SK-N-SH (cell line): ENCODE measurements around the gene VASP. TPM values are rescaled to one million over a fixed set of nuclear protein-coding genes. Genes with fewer than 3 reads are reported as not detected.

ENCODE experiments used
- CTCF ChIA-PET: fragments of 300-600, 350-600 bp; formaldehyde crosslinking; extraction: SDS; loops from one replicate; lab custom pipeline; 2021; lab: Yijun Ruan, JAX
- POLR2A ChIA-PET: fragments of 350-600 bp; sonication (Branson Sonifier 250); formaldehyde crosslinking; extraction: SDS; loops from one replicate; lab custom pipeline; 2020; ENCODE audit warnings: antibody characterized with exemption, inconsistent platforms; lab: Yijun Ruan, JAX
- DNase-seq: peaks from one replicate; pipeline ENCODE4 v3.0.0; 2012
- H2AFZ ChIP-seq: fragments of 200-600 bp; sonication (generic); 2 replicates; pipeline ENCODE4 v1.8.1; 2016; ENCODE audit warnings: antibody characterized with exemption, mild to moderate bottlenecking, low read depth
- H3F3A ChIP-seq: fragments of 200-600 bp; sonication (generic); replicated peaks from 2 replicates; pipeline ENCODE3; 2016; ENCODE audit warnings: antibody characterized with exemption, mild to moderate bottlenecking; ENCODE audit not compliant: insufficient read depth
- H3K27ac ChIP-seq, 2 experiments: fragments of 200-500 bp in 1 of 2; fragments of 200-600 bp in 1 of 2; sonication (Bioruptor generic) in 1 of 2; sonication (generic), shearing (Covaris generic) in 1 of 2; 2 replicates each; pipeline versions ENCODE4 v1.5.1 to v1.6.1; 2014 to 2016; ENCODE audit warnings: low read depth in 2 of 2, inconsistent platforms in 1 of 2, low read length in 1 of 2, mild to moderate bottlenecking in 1 of 2, mixed read lengths in 1 of 2
- H3K27me3 ChIP-seq: fragments of 200-600 bp; sonication (generic), shearing (Covaris generic); 2 replicates; pipeline ENCODE4 v1.6.1; 2016; ENCODE audit warnings: mixed run types; ENCODE audit not compliant: insufficient read depth
- H3K36me3 ChIP-seq, 2 experiments: fragments of 200-500 bp in 1 of 2; fragments of 200-600 bp in 1 of 2; sonication (Bioruptor generic) in 1 of 2; sonication (generic) in 1 of 2; replicated peaks in 1 of 2; 2 replicates each; pipeline versions ENCODE3 to v1.5.1; 2014 to 2016; ENCODE audit warnings: low read length in 1 of 2, mild to moderate bottlenecking in 1 of 2; ENCODE audit not compliant: insufficient read depth in 2 of 2, control insufficient read depth in 1 of 2
- H3K4me1 ChIP-seq, 2 experiments: fragments of 200-500 bp in 1 of 2; fragments of 200-600 bp in 1 of 2; sonication (Bioruptor generic) in 1 of 2; sonication (generic), shearing (Covaris generic) in 1 of 2; 2 replicates each; pipeline versions ENCODE4 v1.5.1 to v1.6.1; 2014 to 2016; ENCODE audit warnings: low read depth in 1 of 2, low read length in 1 of 2, mixed run types in 1 of 2; ENCODE audit not compliant: insufficient read depth in 2 of 2, control insufficient read depth in 1 of 2
- H3K4me2 ChIP-seq: fragments of 200-600 bp; sonication (generic), shearing (Covaris generic); 2 replicates; pipeline ENCODE4 v1.6.1; 2017; ENCODE audit warnings: mixed run types
- H3K4me3 ChIP-seq, 2 experiments: fragments of 200-500 bp in 1 of 2; fragments of 200-600 bp in 1 of 2; sonication (Bioruptor generic) in 1 of 2; sonication (generic), shearing (Covaris generic) in 1 of 2; 2 replicates each; pipeline versions ENCODE4 v1.5.1 to v1.8.1; 2014 to 2016; ENCODE audit warnings: low read depth in 2 of 2, inconsistent platforms in 1 of 2, low read length in 1 of 2, mild to moderate bottlenecking in 1 of 2, mixed read lengths in 1 of 2, moderate library complexity in 1 of 2
- H3K79me2 ChIP-seq: fragments of 200-600 bp; sonication (generic); 2 replicates; pipeline ENCODE4 v1.8.1; 2017; ENCODE audit warnings: mild to moderate bottlenecking; ENCODE audit not compliant: insufficient read depth
- H3K9ac ChIP-seq: fragments of 200-600 bp; sonication (generic); 2 replicates; pipeline ENCODE4 v1.6.1; 2017; ENCODE audit warnings: mixed run types
- H3K9me2 ChIP-seq: fragments of 200-600 bp; sonication (generic); 2 replicates; pipeline ENCODE4 v1.6.1; 2017; ENCODE audit warnings: mixed run types
- H3K9me3 ChIP-seq: fragments of 200-600 bp; sonication (generic); 2 replicates; pipeline ENCODE4 v1.6.1; 2017; ENCODE audit warnings: mixed run types, mild to moderate bottlenecking, moderate library complexity
- H4K20me1 ChIP-seq: fragments of 200-600 bp; sonication (generic); 2 replicates; pipeline ENCODE4 v1.6.1; 2017; ENCODE audit warnings: mild to moderate bottlenecking, mixed run types; ENCODE audit not compliant: insufficient read depth
- CHD2 ChIP-seq: fragments of 150-350 bp; IDR thresholded peaks from 2 replicates; pipeline ENCODE4 v1.6.1; 2018; ENCODE audit warnings: low read length; ENCODE audit not compliant: partially characterized antibody
- ELF1 ChIP-seq: IDR thresholded peaks from 2 replicates; pipeline ENCODE4 v1.4.0; 2012
- EZH2phosphoT487 ChIP-seq: fragments of 200-600 bp; sonication (generic); IDR thresholded peaks from 2 replicates; pipeline ENCODE4 v1.6.1; 2017; ENCODE audit warnings: low read depth, mixed run types, mild to moderate bottlenecking, antibody characterized with exemption, moderate library complexity, borderline replicate concordance
- FOXJ3 ChIP-seq: sonication (generic); formaldehyde crosslinking; IDR thresholded peaks from 2 replicates; pipeline ENCODE4 v1.5.1; 2020; ENCODE audit warnings: mild to moderate bottlenecking, missing genetic modification reagents
- GATA2 ChIP-seq: sonication (generic); formaldehyde crosslinking; IDR thresholded peaks from 2 replicates; pipeline ENCODE4 v1.5.0; 2020; ENCODE audit warnings: mild to moderate bottlenecking, missing genetic modification reagents
- MEF2A ChIP-seq: IDR thresholded peaks from 2 replicates; pipeline ENCODE4 v1.4.0; 2012; ENCODE audit warnings: low read depth, borderline replicate concordance
- NRF1 ChIP-seq: IDR thresholded peaks from 2 replicates; pipeline ENCODE4 v1.6.1; 2012; ENCODE audit warnings: low read depth, mild to moderate bottlenecking, low read length
- POLR2AphosphoS5 ChIP-seq: IDR thresholded peaks from 2 replicates; pipeline ENCODE4 v1.6.1; 2012; ENCODE audit warnings: low read depth, low read length
- RAD21 ChIP-seq: IDR thresholded peaks from 2 replicates; pipeline ENCODE4 v1.6.1; 2012; ENCODE audit warnings: mild to moderate bottlenecking, low read length
- RCOR1 ChIP-seq: fragments of 150-350 bp; IDR thresholded peaks from 2 replicates; pipeline ENCODE4 v1.6.1; 2017; ENCODE audit warnings: antibody characterized with exemption, low read length
- RFX5 ChIP-seq: IDR thresholded peaks from 2 replicates; pipeline ENCODE4 v1.6.1; 2012; ENCODE audit warnings: mild to moderate bottlenecking, improper control_type of control experiment, low read length
- RXRA ChIP-seq: IDR thresholded peaks from 2 replicates; pipeline ENCODE4 v1.4.0; 2012; ENCODE audit warnings: low read depth, mild to moderate bottlenecking, borderline replicate concordance
- SMC3 ChIP-seq: IDR thresholded peaks from 2 replicates; pipeline ENCODE4 v1.6.1; 2012; ENCODE audit warnings: low read depth, low read length, improper control_type of control experiment
- TAF1 ChIP-seq: IDR thresholded peaks from 2 replicates; pipeline ENCODE4 v1.6.1; 2012; ENCODE audit warnings: low read depth, mild to moderate bottlenecking, low read length, moderate library complexity, borderline replicate concordance
- TEAD4 ChIP-seq: IDR thresholded peaks from 2 replicates; pipeline ENCODE4 v1.4.0; 2012; ENCODE audit warnings: mild to moderate bottlenecking, borderline replicate concordance; ENCODE audit not compliant: insufficient read depth
- WGBS: methylation state at CpG from one replicate; pipeline ENCODE4 v1.1.6; 2017; ENCODE audit warnings: low lambda C conversion rate; 5-methylcytosine and 5-hydroxymethylcytosine counted together
- polyA plus RNA-seq, 3 experiments: library from polyadenylated mRNA; depleted of rRNA; stranded (reverse); fragments of >200 nt; gene quantifications; 2 replicates each; pipeline ENCODE4 v1.2.3, GENCODE V29; 2012
- TF ChIP-seq, protein P1 (sequence below): IDR thresholded peaks from 2 replicates; pipeline ENCODE4 v1.4.0; 2012; ENCODE audit warnings: low read depth
- TF ChIP-seq, protein P2 (sequence below): IDR thresholded peaks from 2 replicates; pipeline ENCODE4; 2012
- TF ChIP-seq, protein P3 (sequence below): IDR thresholded peaks from 2 replicates; pipeline ENCODE4 v1.4.0; 2012; ENCODE audit warnings: low read depth, borderline replicate concordance
- TF ChIP-seq, protein P4 (sequence below): fragments of 150-350 bp; IDR thresholded peaks from 2 replicates; pipeline ENCODE4 v1.6.1; 2017; ENCODE audit warnings: antibody characterized with exemption, low read length, low read depth, borderline replicate concordance
- TF ChIP-seq, protein P5 (sequence below): IDR thresholded peaks from 2 replicates; pipeline ENCODE4 v1.4.0; 2012; ENCODE audit warnings: low read depth, borderline replicate concordance

VASP gene
- polyA plus RNA-seq, 1 of the 3 experiments (the other 2 are of a cell fraction): 37.8 TPM

DNA sequence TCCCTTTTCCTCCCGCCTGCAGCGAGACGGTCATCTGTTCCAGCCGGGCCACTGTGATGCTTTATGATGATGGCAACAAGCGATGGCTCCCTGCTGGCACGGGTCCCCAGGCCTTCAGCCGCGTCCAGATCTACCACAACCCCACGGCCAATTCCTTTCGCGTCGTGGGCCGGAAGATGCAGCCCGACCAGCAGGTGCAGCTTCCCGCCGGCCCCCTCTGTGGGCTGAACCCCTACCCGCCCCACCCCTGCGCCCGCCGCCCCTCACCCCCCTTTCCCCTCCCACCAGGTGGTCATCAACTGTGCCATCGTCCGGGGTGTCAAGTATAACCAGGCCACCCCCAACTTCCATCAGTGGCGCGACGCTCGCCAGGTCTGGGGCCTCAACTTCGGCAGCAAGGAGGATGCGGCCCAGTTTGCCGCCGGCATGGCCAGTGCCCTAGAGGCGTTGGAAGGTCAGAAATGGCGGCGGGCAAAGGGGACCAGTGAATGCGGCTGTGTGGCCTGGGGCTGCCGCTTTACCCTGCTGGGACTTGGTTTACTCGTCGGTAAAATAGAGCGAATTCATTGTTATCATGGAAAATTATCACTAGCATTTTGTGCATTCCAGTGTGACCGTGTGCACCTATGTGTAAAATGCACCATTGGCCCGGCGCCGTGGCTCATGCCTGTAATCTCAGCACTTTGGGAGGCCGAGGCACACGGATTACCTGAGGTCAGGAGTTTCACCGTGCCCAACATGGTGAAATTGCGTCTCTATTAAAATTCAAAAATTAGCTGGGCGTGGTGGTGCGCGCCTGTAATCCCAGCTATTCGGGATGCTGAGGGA, 10.6 kb downstream of the VASP start:
- H3K79me2 ChIP-seq: peaks cover 60% of the 10 kb centered on the region

More for the DNA sequence above, 10.6 kb downstream of the VASP start:
- Histone ChIP-seq H3K9me2 (no peaks in the 10 kb centered on the region), H3K27ac (no peak overlapping the region), H3K9ac (no peak overlapping the region), H3K36me3 (peaks cover 0 to 11% of the 10 kb centered on the region in 2 experiments), H2AFZ (no peak overlapping the region), H3K27me3 (no peaks in the 10 kb centered on the region), H3K4me1 (no peaks in the 10 kb centered on the region), H3K4me3 (no peak overlapping the region), H4K20me1 (peaks cover 50% of the 10 kb centered on the region), H3K9me3 (no peaks in the 10 kb centered on the region), H3K4me2 (no peak overlapping the region), H3F3A (peaks cover 9% of the 10 kb centered on the region)
- DNase-seq: no peak
- ChIA-PET CTCF (interaction anchor here (0.7 kb wide), 1 partner anchor 41 kb away, joined by 3 read pairs; no protein-coding TSS in a partner anchor), POLR2A (no interaction called here)
- TF ChIP-seq TAF1 (no peak), EZH2phosphoT487 (no peak), RAD21 (no peak), FOXJ3 (CRISPR knock-in tag) (no peak), GATA2 (CRISPR knock-in tag) (no peak), RCOR1 (no peak), NRF1 (no peak), MEF2A (no peak), TEAD4 (no peak), RXRA (no peak), CHD2 (no peak), ELF1 (no peak), RFX5 (no peak), POLR2AphosphoS5 (no peak), SMC3 (no peak)
- TF ChIP-seq, protein P1, sequence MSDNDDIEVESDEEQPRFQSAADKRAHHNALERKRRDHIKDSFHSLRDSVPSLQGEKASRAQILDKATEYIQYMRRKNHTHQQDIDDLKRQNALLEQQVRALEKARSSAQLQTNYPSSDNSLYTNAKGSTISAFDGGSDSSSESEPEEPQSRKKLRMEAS: no peak
- TF ChIP-seq, protein P2, sequence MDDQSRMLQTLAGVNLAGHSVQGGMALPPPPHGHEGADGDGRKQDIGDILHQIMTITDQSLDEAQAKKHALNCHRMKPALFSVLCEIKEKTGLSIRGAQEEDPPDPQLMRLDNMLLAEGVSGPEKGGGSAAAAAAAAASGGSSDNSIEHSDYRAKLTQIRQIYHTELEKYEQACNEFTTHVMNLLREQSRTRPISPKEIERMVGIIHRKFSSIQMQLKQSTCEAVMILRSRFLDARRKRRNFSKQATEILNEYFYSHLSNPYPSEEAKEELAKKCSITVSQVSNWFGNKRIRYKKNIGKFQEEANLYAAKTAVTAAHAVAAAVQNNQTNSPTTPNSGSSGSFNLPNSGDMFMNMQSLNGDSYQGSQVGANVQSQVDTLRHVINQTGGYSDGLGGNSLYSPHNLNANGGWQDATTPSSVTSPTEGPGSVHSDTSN: no peak
- TF ChIP-seq, protein P3, sequence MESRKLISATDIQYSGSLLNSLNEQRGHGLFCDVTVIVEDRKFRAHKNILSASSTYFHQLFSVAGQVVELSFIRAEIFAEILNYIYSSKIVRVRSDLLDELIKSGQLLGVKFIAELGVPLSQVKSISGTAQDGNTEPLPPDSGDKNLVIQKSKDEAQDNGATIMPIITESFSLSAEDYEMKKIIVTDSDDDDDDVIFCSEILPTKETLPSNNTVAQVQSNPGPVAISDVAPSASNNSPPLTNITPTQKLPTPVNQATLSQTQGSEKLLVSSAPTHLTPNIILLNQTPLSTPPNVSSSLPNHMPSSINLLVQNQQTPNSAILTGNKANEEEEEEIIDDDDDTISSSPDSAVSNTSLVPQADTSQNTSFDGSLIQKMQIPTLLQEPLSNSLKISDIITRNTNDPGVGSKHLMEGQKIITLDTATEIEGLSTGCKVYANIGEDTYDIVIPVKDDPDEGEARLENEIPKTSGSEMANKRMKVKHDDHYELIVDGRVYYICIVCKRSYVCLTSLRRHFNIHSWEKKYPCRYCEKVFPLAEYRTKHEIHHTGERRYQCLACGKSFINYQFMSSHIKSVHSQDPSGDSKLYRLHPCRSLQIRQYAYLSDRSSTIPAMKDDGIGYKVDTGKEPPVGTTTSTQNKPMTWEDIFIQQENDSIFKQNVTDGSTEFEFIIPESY: no peak
- TF ChIP-seq, protein P4, sequence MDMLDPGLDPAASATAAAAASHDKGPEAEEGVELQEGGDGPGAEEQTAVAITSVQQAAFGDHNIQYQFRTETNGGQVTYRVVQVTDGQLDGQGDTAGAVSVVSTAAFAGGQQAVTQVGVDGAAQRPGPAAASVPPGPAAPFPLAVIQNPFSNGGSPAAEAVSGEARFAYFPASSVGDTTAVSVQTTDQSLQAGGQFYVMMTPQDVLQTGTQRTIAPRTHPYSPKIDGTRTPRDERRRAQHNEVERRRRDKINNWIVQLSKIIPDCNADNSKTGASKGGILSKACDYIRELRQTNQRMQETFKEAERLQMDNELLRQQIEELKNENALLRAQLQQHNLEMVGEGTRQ: no peak
- TF ChIP-seq, protein P5, sequence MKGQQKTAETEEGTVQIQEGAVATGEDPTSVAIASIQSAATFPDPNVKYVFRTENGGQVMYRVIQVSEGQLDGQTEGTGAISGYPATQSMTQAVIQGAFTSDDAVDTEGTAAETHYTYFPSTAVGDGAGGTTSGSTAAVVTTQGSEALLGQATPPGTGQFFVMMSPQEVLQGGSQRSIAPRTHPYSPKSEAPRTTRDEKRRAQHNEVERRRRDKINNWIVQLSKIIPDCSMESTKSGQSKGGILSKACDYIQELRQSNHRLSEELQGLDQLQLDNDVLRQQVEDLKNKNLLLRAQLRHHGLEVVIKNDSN: no peak
- 90% methylated on average over 50 of the region's 50 CpGs for WGBS
